Bronchial epithelial cell (primary cell): ENCODE measurements around the gene MEIOC. TPM values are rescaled to one million over a fixed set of nuclear protein-coding genes. Genes with fewer than 3 reads are reported as not detected.

Experiments used
- DNase-seq: peaks from one replicate; pipeline ENCODE4 v3.0.0-alpha.2; 2010; ENCODE audit warnings: low read depth
- FAIRE-seq: peaks from 2 replicates; lab custom pipeline; 2011; peaks lifted over from hg19 to GRCh38; lab: Jason Lieb, UNC
- H3K27me3 ChIP-seq: 2 replicates; pipeline ENCODE4 v1.5.1; 2011; ENCODE audit warnings: low read length; ENCODE audit not compliant: control insufficient read depth, insufficient read depth
- H3K36me3 ChIP-seq: 2 replicates; pipeline ENCODE4 v1.5.1; 2011; ENCODE audit warnings: low read length; ENCODE audit not compliant: control insufficient read depth, insufficient read depth
- H3K4me3 ChIP-seq: 2 replicates; pipeline ENCODE4 v1.5.1; 2011; ENCODE audit warnings: mild to moderate bottlenecking, low read depth, low read length, control low read depth
- CTCF ChIP-seq: IDR thresholded peaks from 2 replicates; pipeline ENCODE4 v1.5.1; 2011; ENCODE audit warnings: mild to moderate bottlenecking, moderate library complexity, low read length, control low read depth, inconsistent platforms; ENCODE audit not compliant: insufficient read depth, severe bottlenecking
- total RNA-seq: library from RNA; depleted of rRNA; stranded (reverse); fragments of >200 nt; gene quantifications from 2 replicates; pipeline ENCODE4 v1.2.1, GENCODE V29; 2014

The MEIOC gene
- total RNA-seq, 1 donor from 2014 or later = not detected

DNA sequence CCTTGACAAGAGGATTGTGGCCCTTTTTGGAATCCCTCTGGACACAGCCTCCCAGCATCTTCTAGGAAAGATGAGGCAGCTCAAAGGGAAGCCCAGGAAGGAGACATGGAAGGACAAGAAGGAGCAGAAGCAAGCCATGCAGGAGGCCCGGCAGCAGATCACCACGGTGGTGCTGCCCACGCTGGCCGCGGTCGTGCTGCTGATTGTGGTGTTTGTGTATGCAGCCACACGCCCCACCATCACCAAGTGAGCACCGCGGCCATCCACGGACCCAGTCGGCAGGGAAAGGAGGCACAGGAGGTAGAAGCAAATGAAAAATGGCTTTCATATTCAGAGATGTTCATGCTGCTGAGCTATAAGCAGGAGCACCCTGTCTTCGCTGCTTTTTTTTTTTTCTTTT is 10.9 kb upstream of the MEIOC start:
- DNase-seq = no peak
- no peak for FAIRE-seq
- no peaks in the 10 kb centered on the region for H3K27me3 ChIP-seq
- no peak for TF ChIP-seq CTCF
- H3K4me3 ChIP-seq = no peak overlapping the region
- H3K36me3 ChIP-seq = no peaks in the 10 kb centered on the region

DNA sequence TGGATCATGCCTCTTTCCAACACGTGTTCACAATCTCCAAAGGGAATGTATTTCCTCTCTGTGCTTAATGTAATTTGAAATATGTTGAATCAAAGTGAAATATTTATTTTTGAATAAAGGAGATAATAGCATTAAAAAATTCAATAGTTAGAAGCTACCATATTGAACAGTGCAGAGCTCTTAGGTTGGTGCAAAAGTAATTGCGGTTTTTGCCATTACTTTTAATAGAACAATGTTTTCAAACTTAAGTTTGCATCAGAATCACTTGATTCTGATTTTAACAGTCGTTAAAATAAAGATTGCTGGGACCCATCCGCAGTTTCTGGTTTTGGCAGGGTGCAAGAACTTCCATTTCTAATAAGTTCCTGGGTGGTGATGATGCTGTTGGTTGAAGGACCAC is 10.0 kb upstream of the MEIOC start:
- FAIRE-seq = no peak
- Histone ChIP-seq H3K4me3 (no peak overlapping the region), H3K27me3 (no peaks in the 10 kb centered on the region), H3K36me3 (no peaks in the 10 kb centered on the region)
- DNase-seq = no peak
- TF ChIP-seq CTCF = no peak

DNA sequence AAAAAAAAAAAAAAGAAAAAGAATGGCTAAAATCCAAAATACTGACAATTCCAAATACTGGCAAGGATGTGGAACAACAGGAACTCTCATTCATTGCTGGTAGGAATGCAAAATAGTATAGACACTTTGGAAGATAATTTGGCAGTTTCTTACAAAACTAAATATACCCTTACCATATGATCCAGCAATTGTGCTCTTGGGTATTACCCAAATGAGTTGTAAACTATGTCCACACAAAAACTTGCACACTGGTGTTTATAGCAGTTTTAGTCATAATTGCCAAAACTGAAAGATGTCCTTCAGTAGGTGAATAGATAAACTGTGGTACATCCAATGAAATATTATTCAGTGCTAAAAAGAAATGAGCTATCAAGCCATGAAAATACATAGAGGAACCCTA is 8.5 kb upstream of the MEIOC start:
- H3K4me3 ChIP-seq = no peak overlapping the region
- H3K27me3 ChIP-seq = no peaks in the 10 kb centered on the region
- TF ChIP-seq CTCF = no peak
- FAIRE-seq (no peak), DNase-seq (no peak)
- no peaks in the 10 kb centered on the region for H3K36me3 ChIP-seq

- TF ChIP-seq CTCF = no peak
- FAIRE-seq = no peak
- no peak for DNase-seq
- H3K36me3 ChIP-seq = no peaks in the 10 kb centered on the region
- no peak overlapping the region for H3K4me3 ChIP-seq
- no peaks in the 10 kb centered on the region for H3K27me3 ChIP-seq
Measured at GRCh38 chr17:44648963-44649362, 7.3 kb upstream of the MEIOC start.

DNA sequence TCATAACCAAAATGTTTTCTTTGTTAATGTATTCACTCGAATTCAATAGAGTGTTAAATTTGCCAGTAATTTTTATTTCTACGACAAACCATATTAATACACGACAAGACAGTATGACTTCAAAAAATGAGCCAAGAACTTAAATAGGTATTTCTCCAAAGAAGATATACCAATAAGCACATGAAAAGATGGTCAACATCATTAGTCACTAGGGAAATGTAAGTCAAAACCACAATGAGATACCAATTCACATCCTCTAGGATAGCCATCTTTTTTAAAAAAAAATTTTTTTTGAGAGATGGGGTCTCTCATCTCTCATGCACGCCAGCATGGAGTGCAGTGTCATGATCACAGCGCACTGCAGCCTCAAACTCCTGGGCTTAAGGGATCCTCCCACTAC is 5.0 kb upstream of the MEIOC start:
- H3K36me3 ChIP-seq = no peaks in the 10 kb centered on the region
- peaks cover 11% of the 10 kb centered on the region for H3K27me3 ChIP-seq
- no peak for TF ChIP-seq CTCF
- FAIRE-seq (no peak), DNase-seq (no peak)
- H3K4me3 ChIP-seq = no peak overlapping the region

DNA sequence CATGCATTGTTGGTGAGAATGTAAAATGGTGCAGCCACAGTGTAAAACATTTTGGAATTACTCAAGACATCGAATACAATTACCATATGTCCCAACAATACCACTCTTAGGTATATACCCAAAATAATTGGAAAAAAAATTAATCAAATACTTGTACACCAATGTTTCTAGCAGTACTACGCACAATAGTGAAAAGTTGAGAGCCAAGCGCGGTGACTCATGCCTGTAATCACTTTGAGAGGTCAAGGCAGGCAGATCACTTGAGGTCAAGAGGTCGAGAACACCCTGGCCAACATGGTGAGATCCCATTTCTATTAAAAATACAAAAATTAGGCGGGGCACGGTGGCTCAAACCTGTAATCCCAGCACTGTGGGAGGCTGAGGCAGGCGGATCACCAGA is 3.5 kb upstream of the MEIOC start:
- no peak for TF ChIP-seq CTCF
- Histone ChIP-seq H3K36me3 (no peaks in the 10 kb centered on the region), H3K27me3 (peaks cover 15% of the 10 kb centered on the region), H3K4me3 (no peak overlapping the region)
- no peak for DNase-seq
- FAIRE-seq = no peak
